Jurkat, Clone E6-1 (cell line): ENCODE results near the gene BCL6B.

Experiments
- DNase-seq: peaks from one replicate; pipeline ENCODE4 v3.0.0-alpha.2; 2011; ENCODE audit warnings: low read depth, low spot score
- H3K4me3 ChIP-seq: 2 replicates; pipeline ENCODE4 v1.5.1; 2011; ENCODE audit warnings: mild to moderate bottlenecking, low read length, control low read depth, moderate library complexity

BCL6B gene

DNA sequence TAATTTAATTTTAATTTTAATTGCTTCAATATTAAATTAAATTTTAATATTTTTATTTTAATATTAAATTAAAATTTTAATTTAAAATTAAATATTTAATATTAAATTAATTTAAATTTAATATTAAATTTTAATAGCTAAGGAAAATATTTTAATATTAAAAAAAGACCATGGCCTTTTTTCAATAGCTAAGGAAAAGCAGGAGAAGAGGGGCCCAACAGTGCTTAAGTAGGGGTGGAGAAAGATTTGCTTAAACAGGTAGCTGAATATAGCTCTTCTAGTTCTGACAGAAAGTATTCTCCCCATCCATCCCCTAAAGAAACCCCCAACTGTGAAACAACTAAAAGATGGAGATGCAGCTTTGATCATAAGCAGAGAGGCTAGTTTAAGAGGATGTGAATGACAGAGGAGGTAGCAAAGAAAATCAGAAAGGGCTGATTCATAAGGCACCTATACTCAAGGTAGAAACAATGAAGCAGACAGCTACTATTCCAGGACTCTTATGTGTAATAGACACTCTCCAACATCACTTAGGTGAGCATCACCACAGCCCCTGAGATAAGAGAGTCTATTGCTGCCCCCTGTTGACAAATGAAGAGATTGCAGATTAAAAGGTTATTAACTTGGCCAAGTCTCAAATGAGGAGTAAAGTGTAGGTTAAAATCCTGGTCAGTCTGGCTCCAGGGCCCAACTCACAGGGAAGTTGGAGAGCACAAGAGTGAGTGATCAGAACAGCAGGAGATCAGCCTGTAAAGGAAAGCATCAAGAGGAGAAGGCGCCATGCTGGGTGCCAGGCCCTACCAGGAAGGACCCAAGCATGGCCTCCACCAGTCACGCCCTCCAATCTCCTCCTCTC, 18.2 kb upstream of the BCL6B start:
- no peak overlapping the region for H3K4me3 ChIP-seq
- peak; percentile 69 for DNase-seq

DNA sequence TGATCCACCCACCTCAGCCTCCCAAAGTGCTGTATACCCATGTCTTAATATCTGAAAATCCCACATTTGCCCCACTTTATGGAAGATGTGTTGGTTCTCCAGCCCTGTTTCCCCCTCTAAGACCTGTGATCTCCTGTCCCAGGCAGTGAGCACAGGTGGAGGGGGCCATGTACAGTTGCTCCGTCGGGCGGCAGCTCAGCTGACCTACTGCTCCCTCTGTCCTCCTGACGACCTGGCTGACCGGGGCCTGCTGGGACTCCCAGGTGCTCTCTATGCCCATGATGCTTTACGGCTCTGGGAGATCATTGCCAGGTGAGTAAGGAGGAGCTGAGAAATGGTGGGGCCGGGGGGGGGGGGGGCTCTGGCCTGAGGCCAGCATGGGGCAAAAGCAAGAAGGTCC, 17.1 kb upstream of the BCL6B start:
- no peak overlapping the region for H3K4me3 ChIP-seq
- no peak for DNase-seq

DNA sequence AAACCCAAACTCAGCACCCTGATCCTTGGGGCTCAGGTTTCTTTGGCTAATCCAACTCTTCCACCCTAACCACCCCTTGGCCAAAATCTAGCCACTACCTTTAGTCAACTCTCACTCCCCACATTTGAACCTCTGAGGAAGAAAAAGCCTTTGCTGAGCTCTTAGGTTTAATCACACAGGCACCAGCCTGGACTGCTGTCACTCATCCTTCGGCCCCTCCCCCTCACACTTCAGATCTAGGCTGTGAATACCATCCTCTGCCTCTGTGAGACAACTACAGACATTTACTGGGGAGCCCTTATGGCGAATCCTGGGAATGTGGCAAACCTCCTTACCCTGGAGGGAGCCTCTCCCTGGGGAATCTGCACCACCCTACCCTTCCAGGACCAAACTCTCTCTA, 15.7 kb upstream of the BCL6B start:
- no peak for DNase-seq
- H3K4me3 ChIP-seq = no peak overlapping the region

DNA sequence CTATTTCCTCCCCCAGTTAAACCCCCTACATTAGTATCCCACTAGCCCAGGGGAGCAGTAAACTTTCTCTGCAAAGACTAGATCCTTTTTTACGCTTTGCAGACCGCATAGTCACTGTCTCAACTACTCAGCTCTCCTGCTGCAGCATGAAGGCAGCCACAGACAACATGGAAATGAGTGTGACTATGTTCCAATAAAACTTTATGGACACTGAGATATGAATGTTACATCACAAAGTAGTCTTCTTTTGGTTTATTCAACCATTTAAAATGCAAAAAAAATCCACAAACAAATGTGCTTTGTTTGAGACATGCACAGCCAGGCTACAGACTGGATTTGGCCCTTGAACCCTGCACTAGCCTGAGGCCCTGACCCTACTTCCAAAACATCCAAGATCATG, 12.3 kb upstream of the BCL6B start:
- no peak for DNase-seq
- H3K4me3 ChIP-seq = no peak overlapping the region

DNA sequence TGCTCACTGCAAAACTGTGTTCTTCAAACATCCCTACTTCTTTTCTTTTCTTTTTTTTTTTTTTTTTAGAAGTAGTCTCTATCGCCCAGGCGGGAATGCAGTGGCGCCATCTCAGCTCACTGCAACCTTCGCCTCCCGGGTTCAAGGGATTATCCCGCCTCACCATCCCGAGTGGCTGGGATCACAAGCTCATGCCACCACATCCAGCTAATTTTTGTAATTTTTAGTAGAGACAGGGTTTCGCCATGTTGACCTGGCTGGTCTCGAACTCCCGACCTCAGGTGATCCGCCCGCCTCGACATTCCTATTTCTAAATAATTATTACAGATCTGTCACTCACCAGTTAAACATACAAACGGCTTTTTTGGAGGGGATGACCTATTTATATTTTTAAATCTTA, 11.4 kb upstream of the BCL6B start:
- peak overlapping the region; percentile 79 for H3K4me3 ChIP-seq
- no peak for DNase-seq

DNA sequence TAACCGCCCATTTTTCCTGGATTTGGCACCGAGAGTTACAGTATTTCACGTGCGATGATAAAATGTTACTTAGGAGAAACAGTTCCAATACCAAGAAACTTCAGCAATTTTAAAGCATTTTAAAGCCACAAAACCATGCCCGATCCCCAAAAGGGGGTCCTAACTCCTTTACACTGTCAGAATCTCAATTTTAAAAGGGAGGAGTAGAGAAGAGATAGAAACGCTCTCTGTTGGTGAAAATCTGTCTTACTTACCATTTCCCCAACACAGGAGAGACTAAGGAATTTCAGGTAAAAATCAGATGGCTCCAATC, 11.0 kb upstream of the BCL6B start:
- peak overlapping the region; percentile 79 for H3K4me3 ChIP-seq
- DNase-seq = no peak

DNA sequence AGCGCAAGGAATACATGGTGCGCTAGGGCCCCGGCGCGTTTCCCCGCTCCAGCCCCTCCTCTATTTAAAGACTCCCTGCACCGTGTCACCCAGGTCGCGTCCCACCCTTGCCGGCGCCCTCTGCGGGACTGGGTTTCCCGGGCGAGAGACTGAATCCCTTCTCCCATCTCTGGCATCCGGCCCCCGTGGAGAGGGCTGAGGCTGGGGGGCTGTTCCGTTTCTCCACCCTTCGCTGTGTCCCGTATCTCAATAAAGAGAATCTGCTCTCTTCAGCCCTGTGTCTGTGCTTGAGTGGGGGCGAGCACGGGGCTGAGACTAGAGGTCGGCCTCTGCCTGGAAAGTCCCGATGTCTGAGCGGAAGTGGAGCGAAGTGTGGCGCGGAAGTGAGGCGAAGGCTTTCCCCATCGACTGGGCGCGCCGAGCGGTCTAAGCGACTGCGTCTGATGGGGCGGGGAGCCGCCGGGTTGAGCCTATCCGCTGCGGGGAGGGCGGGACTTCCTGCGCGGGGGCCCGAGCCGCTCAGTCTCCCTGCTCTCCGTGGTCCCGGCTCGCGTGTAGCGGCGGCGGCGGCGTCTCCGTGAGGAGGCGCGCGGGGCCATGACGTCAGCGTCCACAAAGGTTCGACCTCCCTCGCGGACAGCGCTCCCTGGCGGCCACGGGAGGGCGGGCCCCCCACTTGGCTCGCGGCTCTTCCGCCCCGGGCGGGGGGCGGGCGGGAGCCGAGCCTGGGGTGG, 8.4 kb upstream of the BCL6B start:
- peak; percentile 94 for DNase-seq

DNA sequence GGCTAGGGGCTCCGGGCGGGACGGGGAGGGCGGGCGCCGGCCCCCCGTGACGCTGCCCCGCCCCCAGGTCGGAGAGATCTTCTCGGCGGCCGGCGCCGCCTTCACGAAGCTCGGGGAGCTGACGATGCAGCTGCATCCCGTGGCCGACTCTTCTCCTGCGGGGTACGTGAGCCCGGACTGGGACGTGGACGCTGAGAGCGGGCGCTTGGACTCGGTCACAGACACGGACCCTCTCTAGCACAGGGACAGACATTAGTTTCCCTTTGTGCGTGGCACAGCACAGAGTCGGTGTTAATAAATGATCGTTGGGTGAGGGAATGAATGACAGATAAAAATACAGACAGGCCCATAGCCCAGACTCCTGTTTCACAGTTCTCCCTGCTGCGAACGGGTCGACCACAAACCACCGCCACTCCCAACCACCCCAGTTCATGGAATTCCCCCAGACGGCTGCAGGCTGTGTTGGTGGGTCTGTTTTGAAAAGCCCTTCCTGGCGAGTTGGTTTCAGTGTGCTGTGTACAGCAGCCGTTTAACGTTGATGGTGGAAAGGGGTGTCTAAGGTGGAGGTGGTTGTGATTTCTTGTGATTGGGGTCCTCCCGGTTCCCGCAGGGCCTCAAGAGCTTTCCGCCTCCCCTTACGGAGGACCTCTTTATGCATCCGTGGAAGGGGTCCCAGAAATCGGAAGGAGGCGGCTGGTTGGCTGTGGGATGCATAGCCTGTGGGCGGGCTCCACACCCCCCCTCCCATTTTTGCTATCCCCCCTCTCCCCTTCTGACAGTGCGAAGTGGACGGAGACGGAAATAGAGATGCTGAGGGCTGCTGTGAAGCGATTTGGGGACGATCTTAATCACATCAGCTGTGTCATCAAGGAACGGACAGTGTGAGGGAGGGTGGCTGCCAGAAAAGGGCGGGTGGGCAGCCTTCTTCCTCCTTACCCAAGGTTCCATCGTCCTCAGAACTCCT, 7.6 kb upstream of the BCL6B start:
- no peak for DNase-seq

More for the DNA sequence above, 8.4 kb upstream of the BCL6B start:
- peak overlapping the region; percentile 79 for H3K4me3 ChIP-seq

DNA sequence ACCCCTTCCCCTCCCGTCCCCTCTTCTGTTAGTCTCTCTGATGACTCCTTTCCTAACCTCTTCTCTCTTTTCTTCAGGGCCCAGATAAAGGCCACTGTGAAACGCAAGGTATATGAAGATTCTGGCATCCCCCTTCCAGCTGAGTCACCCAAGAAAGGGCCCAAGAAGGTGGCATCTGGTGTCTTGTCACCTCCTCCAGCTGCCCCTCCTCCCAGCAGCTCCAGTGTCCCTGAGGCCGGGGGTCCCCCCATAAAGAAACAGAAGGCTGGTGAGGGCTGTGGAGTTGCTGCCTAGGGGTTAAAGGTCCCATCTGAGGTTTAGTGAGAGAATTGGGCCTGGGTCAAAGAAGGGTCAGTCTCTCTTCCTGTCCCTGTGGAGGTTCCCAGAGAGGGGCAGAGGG, 6.4 kb upstream of the BCL6B start:
- no peak overlapping the region for H3K4me3 ChIP-seq
- DNase-seq = no peak

More for the DNA sequence above, 7.6 kb upstream of the BCL6B start:
- H3K4me3 ChIP-seq = peak overlapping the region; percentile 79

DNA sequence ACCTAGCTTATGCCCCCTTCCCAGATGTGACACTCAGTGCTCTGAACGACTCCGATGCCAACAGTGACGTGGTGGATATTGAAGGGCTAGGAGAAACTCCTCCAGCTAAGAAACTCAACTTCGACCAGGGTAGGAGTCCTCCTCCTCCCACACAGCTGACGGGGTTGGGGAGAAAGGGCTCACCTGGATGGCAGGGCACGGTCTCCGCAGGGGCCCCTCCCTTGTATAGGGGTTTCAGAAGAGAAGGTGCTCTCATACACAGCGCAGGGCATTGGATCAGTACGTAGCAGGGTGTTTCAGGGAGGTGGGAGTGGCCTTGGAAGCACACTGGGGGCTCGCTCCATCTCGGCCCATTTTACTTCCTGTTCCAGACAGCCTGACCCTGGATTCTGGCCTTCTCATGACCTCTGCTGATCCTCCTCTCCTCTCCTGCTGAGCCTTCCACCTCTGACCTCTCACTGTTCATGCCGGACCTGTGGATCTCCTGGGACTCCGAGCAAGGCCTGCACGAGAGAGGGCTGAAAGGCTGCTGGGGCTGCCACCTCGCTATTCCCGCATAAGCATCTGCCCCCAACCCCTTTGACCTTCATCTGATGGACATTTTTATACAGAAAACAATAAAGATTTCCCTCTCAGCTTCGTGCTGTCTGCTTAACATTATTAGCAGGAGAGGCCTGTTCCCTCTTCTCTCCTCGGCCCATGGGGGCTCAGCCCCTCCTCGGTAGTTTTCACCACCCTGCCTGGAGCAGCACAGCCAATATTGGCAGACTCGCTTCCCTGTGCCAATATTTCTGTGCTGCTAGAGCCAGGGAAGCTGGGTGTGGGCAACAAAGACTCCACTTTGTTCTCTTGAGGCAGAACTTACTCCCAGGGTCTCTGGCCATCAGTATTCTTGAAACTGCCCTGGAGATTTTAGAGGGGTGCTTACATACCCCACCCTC, 5.7 kb upstream of the BCL6B start:
- DNase-seq = no peak
- no peak overlapping the region for H3K4me3 ChIP-seq

DNA sequence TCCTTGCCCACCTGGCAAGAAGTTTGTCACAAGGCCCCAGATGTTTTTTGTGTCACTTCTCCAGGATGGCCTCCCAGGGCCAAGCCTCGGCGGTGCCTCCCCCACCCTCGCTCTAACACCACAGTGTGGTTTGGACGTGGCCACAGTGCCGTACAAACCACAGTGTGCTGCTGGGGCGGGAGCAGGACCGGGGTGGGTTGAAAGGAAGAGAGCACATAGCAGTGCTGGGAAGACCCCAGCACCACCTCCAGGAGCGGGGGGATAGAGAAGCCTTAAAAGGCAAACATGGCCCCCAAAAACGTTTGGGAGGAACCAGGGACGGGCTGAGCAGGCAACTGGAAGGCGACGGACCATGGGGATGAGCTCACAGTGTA, 5.0 kb upstream of the BCL6B start:
- no peak for DNase-seq

DNA sequence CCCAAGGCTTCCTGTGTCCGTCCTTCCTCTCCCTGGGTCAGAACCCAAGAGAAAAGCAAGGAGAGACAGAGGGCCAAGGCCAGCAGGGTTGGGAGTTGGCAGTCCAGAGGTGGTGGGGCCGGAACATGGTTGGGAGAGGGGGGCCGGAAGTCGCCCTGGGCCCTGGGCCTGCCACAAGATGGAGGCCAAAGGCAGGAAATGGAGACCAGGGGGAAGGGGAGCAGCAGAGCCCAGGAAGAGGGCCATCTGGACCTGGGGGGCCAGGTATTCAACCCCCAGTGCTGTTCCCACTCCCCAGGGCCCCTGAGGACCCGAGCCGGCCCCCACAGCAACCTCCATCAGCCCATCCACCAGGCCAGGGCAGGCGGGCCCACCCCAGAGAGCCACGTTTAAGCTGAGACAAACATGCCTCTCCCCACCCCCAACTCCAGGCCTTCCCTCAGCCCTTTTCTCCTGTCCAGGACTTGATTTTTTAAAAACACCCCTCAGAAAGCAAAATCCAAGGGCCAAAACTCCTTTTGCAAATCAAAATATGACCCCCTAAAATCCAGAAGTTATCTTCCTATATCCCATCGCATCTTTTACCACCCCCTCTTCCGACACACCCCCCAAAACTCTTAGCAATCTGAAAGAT, 4.4 kb upstream of the BCL6B start:
- H3K4me3 ChIP-seq = no peak overlapping the region
- no peak for DNase-seq

More for the DNA sequence above, 5.0 kb upstream of the BCL6B start:
- no peak overlapping the region for H3K4me3 ChIP-seq

DNA sequence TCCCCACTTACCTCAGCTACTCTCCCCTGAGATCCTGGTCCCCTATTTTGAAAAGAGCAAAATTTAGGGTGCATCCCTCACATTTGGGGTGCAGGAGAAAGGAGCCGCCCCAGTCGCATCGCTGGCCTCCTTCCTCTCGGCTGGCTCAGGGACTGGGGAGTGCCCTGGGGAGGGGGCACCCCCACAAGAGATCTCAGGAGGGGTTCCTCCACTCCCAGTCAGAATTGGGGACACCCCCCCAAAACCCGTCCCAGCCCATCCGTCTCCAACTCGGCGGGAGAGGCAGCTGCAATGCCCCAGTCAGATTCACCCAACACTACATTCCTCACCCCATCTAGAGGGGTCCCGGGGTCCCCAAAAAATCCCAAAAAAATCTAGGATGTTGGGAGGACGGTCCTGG, 3.5 kb upstream of the BCL6B start:
- H3K4me3 ChIP-seq = no peak overlapping the region
- DNase-seq = no peak

DNA sequence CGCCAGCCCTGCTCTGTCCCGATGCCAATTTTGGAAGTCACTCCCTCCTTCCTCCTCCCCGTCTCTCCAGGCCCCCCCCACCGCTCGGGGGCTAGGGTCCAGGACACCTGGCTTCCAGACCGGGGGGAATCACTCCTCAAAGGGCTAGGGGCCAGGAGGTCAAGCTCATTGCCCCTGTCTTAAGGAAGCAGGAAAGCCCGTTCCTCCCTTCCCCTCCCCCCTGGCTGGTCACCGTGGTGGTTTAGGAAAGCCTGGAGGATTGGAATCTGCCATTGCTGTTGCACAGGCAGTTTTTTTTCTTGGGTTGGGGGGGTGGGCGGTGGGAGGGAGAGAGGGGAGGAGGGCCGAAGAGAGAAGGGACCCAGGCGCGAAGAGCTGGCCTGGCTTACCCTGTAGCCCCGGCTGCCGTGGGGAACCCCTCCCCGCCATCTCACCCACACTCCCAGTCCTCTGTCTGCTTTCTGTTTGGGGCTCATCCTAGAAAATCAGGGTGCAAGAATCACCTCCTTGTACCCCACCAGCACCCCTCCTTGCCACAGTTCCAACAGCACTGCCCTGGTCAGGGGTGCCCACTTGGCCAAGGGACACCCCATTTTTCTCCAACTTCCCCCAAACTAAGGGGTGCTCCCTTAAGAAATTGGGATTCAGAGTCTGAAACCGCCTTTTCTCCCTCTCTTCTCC, 2.9 kb upstream of the BCL6B start:
- no peak for DNase-seq
- no peak overlapping the region for H3K4me3 ChIP-seq

DNA sequence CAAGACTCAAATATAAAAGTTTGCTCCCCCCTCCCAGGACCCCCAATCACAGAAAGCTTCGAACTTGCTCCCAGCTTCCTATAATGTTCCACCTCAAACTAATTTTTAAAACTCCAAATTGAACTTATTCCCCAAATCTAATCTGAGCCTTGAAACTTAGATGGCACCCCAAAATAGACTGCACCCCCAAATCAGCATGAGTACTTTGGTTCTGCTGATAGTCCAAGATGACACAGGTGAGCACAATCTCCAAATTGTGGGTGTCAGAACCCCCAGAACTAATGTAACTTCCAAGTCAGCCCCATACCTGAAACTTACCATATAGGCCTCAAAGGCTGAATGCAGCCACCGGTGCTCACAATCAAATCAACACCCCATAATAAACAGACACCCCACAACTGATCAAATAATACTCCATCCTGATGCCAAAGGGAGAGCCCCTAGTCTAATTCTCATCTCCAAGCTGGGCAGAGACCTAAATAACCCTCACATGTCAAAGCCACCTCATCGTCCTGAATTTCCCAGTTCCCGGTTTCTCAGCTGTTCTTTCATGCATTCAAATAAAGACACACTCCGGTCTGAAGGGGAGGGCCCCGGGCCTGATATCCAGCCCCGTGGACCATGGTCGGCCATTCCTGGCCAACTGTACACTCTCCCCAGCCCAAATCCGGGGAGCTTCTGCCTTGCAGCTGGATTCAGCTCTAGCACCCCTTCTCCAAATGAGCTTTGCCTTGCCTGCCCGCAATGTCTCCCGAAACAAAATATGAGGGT, 1.8 kb upstream of the BCL6B start:
- H3K4me3 ChIP-seq = no peak overlapping the region
- no peak for DNase-seq

DNA sequence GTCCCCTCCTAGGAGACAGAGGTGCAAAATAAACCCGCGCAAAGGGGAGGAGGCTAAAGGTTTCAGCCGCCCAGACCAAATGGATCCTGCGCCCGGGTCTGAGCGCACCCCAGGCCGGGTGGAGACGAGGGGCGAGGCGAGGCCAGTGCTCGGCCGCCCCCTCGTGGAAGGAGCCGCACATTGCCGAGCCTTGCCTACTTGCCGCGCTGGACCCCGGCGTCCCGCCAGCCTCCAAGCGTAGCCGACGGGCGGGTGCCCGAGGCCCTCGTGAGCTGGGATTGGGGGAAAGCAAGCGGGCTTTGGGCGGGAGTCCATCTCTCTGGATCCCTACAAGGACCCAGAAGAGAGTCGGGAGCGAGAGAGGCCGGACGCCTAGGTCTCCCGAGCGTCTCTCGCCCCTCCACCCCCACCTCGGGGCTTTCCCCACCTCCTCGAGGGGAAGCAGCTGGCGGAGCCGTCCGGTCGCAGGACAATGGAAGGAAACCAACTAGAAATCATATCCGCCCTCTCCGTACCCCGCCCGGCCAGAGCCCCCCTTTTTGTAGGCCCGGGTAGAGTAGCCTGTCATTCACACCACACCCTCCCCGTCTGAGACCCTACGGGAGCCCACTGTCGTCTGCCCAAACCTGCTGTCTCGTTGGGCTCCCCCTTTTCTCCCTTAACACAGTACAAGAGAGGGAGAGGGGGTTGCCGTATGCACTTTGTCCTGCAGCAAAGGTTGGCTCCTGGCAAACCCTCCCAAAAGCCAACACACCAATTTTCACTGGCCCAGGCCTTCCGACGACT, 664 bp upstream of the BCL6B start:
- DNase-seq = no peak
- H3K4me3 ChIP-seq = peak overlapping the region; percentile 22
